NB4 (cell line): ENCODE results near the gene CABLES1.

ENCODE experiments used
- DNase-seq: peaks from one replicate; pipeline ENCODE4 v3.0.0; 2010; ENCODE audit warnings: low read depth
- H3K4me3 ChIP-seq: one replicate; pipeline ENCODE4 v1.5.1; 2011; ENCODE audit warnings: mild to moderate bottlenecking, low read depth, low read length, moderate library complexity
- CTCF ChIP-seq: IDR thresholded peaks from one replicate; pipeline ENCODE4 v1.5.1; 2012; ENCODE audit warnings: low read depth, low read length
- MYC ChIP-seq: IDR thresholded peaks from 2 replicates; pipeline ENCODE4 v1.6.1; 2011; ENCODE audit warnings: low read depth, low read length
- POLR2A ChIP-seq: IDR thresholded peaks from 2 replicates; pipeline ENCODE4 v1.6.1; 2011; ENCODE audit warnings: mild to moderate bottlenecking; ENCODE audit not compliant: insufficient read length; ENCODE audit errors: extremely low read depth
- TF ChIP-seq, protein P1 (sequence below): IDR thresholded peaks from 2 replicates; pipeline ENCODE4 v1.6.1; 2011; ENCODE audit warnings: low read depth, low read length

Gene CABLES1

DNA sequence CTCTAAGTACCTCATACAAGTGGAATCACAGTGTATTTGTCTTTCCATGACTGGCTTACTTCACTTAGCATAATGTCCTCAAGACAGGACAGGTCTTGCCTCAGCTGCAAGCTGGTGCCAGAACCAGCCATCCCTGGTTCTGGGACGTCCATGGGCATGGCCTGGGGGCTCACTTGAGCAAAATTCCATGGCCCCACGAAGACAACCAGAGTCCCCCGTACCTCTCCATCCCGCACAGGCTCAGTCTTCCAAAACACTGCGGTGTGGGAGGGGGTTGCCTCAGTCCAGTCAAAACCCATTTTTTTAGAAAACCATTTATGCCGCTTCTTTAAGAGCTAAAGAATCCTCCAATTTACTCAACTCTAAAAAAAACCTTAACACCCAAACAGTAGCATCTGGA, 21.7 kb upstream of the CABLES1 start:
- no peak for DNase-seq
- no peak overlapping the region for H3K4me3 ChIP-seq
- TF ChIP-seq POLR2A = no peak
- TF ChIP-seq CTCF = no peak
- TF ChIP-seq, protein P1, sequence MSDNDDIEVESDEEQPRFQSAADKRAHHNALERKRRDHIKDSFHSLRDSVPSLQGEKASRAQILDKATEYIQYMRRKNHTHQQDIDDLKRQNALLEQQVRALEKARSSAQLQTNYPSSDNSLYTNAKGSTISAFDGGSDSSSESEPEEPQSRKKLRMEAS = no peak
- TF ChIP-seq MYC = no peak

DNA sequence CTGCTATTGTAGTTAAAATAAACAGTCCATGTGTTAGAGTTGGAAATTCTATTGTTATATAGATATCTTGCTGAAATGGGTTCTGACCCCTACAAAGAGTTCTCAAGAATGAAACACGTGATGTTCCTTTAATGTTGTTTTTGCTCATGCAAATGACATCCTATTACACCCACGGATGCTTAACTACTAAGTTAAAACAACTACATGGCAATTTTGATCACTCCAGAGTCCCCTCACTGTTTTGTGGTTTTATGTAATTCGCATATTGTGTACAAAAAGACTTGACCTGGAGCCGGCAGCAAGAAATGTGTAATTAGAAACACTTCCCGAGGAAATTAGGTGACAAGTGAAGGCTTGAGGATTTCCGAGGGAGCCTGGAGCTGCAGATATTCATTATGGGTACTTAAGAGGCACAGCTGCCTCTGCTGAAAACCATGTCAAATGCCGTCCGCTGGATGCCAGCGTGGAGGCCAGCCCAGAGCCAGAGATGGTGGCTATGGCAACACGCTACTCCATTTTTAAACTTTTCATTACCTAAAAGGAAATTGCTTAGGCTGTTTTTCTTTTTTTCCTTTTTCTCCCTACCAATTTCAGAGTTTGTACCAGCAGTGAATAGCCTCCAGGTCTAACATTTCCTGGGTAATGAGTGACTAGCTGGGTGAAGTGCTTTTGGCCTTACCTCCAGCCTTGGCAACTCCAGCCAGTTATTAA, 21.0 kb upstream of the CABLES1 start:
- TF ChIP-seq, protein P1 = no peak
- TF ChIP-seq POLR2A (no peak), CTCF (no peak), MYC (no peak)
- no peak for DNase-seq
- H3K4me3 ChIP-seq = no peak overlapping the region

DNA sequence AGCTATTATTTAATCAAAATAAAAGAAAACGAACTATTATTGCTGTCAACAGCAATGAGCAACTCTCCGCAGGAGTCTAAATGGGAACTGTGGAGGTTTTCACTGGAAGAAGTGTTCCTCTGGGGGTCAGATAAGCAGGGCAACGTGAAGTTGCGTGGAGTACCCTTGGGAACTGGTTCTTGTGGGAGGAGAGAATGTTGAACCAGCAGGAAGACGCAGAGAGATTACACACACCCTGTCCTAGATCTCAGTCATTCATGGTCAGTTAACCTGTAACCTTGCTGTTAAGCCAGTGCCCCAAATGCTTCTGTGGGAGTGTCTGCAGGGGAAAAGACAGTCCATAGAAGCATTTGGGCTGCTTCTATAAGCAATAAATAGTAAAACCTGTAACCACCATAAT, 20.4 kb upstream of the CABLES1 start:
- H3K4me3 ChIP-seq = no peak overlapping the region
- no peak for DNase-seq
- TF ChIP-seq CTCF = no peak
- TF ChIP-seq, protein P1 = no peak
- TF ChIP-seq POLR2A = no peak
- TF ChIP-seq MYC = no peak

- DNase-seq = no peak
- H3K4me3 ChIP-seq = no peak overlapping the region
- TF ChIP-seq POLR2A (no peak), MYC (no peak), CTCF (no peak)
- TF ChIP-seq, protein P1 = no peak
Measured at GRCh38 chr18:23115683-23116096, 19.6 kb upstream of the CABLES1 start.

- no peak overlapping the region for H3K4me3 ChIP-seq
- no peak for DNase-seq
- TF ChIP-seq, protein P1 = no peak
- TF ChIP-seq POLR2A = no peak
- TF ChIP-seq MYC = no peak
- TF ChIP-seq CTCF = no peak
Measured at GRCh38 chr18:23121133-23121532, 14.2 kb upstream of the CABLES1 start.

GRCh38 chr18:23122334-23123229, 12.7 kb upstream of the CABLES1 start:
- TF ChIP-seq, protein P1 = no peak
- TF ChIP-seq POLR2A (no peak), CTCF (no peak), MYC (no peak)
- no peak overlapping the region for H3K4me3 ChIP-seq
- DNase-seq = no peak
